Measurements from ENCODE around the gene TMEM240. TPM values are rescaled to one million over a fixed set of nuclear protein-coding genes. Genes with fewer than 3 reads are reported as not detected.

Gene TMEM240
- total and polyA plus RNA-seq, 9 of the 15 experiments (the other 6 are each of a cell fraction or from before 2014, with no cell fraction given): 0.24 to 2.0 (median 0.69) TPM; not detected in 5

- TF ChIP-seq ZNF609 (CRISPR knock-in tag; IDR thresholded peaks at IDR 0.05; ENCODE audit: borderline replicate concordance) (no peak; the same call in 1 of the 2 replicates), POLR2B (IDR thresholded peaks at IDR 0.05; ENCODE audit: low read depth, partially characterized antibody) (peak; percentile 86), NBN (IDR thresholded peaks at IDR 0.05; ENCODE audit: low read depth) (peak; percentile 88), TCF15 (CRISPR knock-in tag; IDR thresholded peaks at IDR 0.05) (no peak), U2AF1 (optimal IDR thresholded peaks at IDR 0.05; ENCODE audit: low read depth, low read length) (peak; percentile 67), ZBTB26 (CRISPR knock-in tag; IDR thresholded peaks at IDR 0.05) (no peak), ZNF140 (CRISPR knock-in tag; IDR thresholded peaks at IDR 0.05) (no peak), ZFPM2 (CRISPR knock-in tag; IDR thresholded peaks at IDR 0.05) (no peak), E2F4 (CRISPR knock-in tag; IDR thresholded peaks at IDR 0.05; ENCODE audit: low read depth) (peak; percentile 45; the same call in 1 of the 2 replicates), LARP7 (IDR thresholded peaks at IDR 0.05) (peak; percentile 76; the same call in 1 of the 2 replicates), RNF2 (IDR thresholded peaks at IDR 0.05) (peak; percentile 78), KAT2B (IDR thresholded peaks at IDR 0.05; ENCODE audit: low read depth, low read length) (no peak), CEBPB (tag; IDR thresholded peaks at IDR 0.05) (no peak), THAP12 (CRISPR knock-in tag; IDR thresholded peaks at IDR 0.05) (peak; percentile 19; the same call in 1 of the 2 replicates), WHSC1 (IDR thresholded peaks at IDR 0.05; ENCODE audit: low read length) (no peak), GATAD2A (IDR thresholded peaks at IDR 0.05) (peak; percentile 39), MCM7 (IDR thresholded peaks at IDR 0.05) (no peak), CHD2 (IDR thresholded peaks at IDR 0.05; ENCODE audit: low read depth, low read length) (peak; percentile 98), NUFIP1 (IDR thresholded peaks at IDR 0.05; ENCODE audit: partially characterized antibody) (no peak)
Measured at GRCh38 chr1:1511533-1512285, 28.7 kb downstream of the TMEM240 start, which contains the start of gene ATAD3A (continued).
